ENCODE results near the gene NSDHL. TPM values are rescaled to one million over a fixed set of nuclear protein-coding genes. Genes with fewer than 3 reads are reported as not detected.
A peak's percentile ranks its signal among the peaks of the same experiment; 100 is the strongest.
"Not testable (repeated sequence)": the region's sequence is repeated elsewhere in the genome, so short reads cannot be mapped to it uniquely, and the experiment has no call there.

Gene NSDHL
- total RNA-seq, 1 experiment from 2014 or later: 55.1 TPM

DNA sequence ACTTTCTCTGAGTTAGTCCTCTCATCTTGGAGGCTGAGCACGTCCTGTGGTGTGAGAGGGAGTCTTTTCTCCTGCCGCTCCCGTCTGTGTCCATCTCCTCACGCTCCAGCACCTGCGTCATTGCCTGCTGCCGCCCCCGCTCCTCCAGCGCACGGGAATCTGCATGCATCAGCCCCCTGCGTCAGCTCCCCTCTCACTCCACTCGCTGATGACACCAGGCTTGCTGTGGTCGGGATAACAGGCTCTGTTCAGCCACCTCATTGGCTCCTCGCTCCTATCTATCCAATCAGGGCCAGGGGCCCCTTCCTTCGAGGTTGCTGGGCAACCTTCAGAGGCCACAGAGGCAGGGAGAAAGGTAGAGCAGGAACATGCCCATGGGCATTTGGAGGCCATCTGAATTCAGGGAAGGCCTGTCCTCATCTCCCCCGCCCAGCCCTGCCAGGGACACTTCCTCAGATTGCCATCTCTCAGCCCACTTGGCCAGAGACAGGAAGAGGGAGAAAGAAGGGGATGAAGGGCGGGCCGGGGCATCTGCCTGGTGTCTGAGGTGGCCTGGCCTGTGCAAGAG lies 76.3 kb downstream of the NSDHL start:
- Histone ChIP-seq H3K36me3 (ENCODE audit: low read depth) (no peaks in the 10 kb centered on the region), H3K79me2 (ENCODE audit: low read depth) (no peaks in the 10 kb centered on the region), H3K4me2 (no peak overlapping the region), H2AFZ (no peak overlapping the region), H3K27ac (no peak overlapping the region), H3K27me3 (ENCODE audit: insufficient read depth, low read depth) (no peaks in the 10 kb centered on the region), H3K4me1 (replicated peaks; ENCODE audit: insufficient read depth) (peaks cover 4% of the 10 kb centered on the region), H3K4me3 (no peak overlapping the region), H4K20me1 (ENCODE audit: insufficient read depth) (no peaks in the 10 kb centered on the region), H3K9me3 (ENCODE audit: insufficient read depth, low read depth) (no peaks in the 10 kb centered on the region), H3F3A (ENCODE audit: insufficient read depth, low read depth) (peaks cover 3% of the 10 kb centered on the region; the same call in 1 of the 2 replicates), H3K9me2 (ENCODE audit: insufficient read depth) (no peaks in the 10 kb centered on the region)
- POLR2A ChIA-PET (ENCODE audit: unreplicated experiment): interaction anchor here (0.5 kb wide), 1 partner anchor 564 kb away, joined by 8 read pairs; no protein-coding TSS in a partner anchor
- DNase-seq: no peak
- BruUV-seq (replicated peaks): no TSS peak
- CTCF ChIA-PET: interaction anchor here (0.6 to 0.7 kb wide), 2 partner anchors 47 to 74 kb away, joined by 3 read pairs; no protein-coding TSS in a partner anchor
- TF ChIP-seq EZH2 (IDR thresholded peaks at IDR 0.05; ENCODE audit: low read depth): no peak
- TF ChIP-seq, protein P1, sequence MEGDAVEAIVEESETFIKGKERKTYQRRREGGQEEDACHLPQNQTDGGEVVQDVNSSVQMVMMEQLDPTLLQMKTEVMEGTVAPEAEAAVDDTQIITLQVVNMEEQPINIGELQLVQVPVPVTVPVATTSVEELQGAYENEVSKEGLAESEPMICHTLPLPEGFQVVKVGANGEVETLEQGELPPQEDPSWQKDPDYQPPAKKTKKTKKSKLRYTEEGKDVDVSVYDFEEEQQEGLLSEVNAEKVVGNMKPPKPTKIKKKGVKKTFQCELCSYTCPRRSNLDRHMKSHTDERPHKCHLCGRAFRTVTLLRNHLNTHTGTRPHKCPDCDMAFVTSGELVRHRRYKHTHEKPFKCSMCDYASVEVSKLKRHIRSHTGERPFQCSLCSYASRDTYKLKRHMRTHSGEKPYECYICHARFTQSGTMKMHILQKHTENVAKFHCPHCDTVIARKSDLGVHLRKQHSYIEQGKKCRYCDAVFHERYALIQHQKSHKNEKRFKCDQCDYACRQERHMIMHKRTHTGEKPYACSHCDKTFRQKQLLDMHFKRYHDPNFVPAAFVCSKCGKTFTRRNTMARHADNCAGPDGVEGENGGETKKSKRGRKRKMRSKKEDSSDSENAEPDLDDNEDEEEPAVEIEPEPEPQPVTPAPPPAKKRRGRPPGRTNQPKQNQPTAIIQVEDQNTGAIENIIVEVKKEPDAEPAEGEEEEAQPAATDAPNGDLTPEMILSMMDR (conservative IDR thresholded peaks at IDR 0.05): no peak
- intact Hi-C loops (cut with micrococcal nuclease; ENCODE audit: unreplicated experiment): no loop called here

DNA sequence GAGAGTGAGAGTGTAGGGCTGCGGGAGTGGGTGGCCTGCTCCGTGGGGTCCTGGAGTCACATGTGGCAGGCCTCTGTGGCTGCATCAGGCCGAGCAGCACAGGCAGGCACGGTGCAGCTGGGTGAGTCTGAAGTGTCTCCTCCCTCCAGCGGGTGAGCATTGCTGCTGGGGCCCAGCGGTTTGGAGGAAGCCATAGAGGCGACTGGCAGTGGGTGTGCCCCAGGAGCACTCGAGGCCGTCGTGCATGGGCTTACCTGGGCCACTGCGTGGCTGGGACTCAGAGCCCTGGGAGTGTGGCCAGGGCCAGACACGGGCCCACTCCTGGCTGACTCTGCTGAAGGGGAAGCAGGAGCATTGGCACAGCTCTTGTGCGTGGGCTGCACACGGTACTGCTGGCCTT lies 77.6 kb downstream of the NSDHL start:
- no peaks in the 10 kb centered on the region for H4K20me1 ChIP-seq (ENCODE audit: insufficient read depth)
- no peak overlapping the region for H3K4me3 ChIP-seq
- H3K9me3 ChIP-seq (ENCODE audit: insufficient read depth, low read depth): no peaks in the 10 kb centered on the region
- H3K36me3 ChIP-seq (ENCODE audit: low read depth): no peaks in the 10 kb centered on the region
- H3F3A ChIP-seq (ENCODE audit: insufficient read depth, low read depth): no peaks in the 10 kb centered on the region
- intact Hi-C loops (cut with micrococcal nuclease; ENCODE audit: unreplicated experiment): no loop called here
- H2AFZ ChIP-seq: no peak overlapping the region
- ChIA-PET CTCF (no interaction called here), POLR2A (ENCODE audit: unreplicated experiment) (no interaction called here)
- H3K27ac ChIP-seq: no peak overlapping the region
- no peaks in the 10 kb centered on the region for H3K4me1 ChIP-seq (replicated peaks; ENCODE audit: insufficient read depth)
- DNase-seq: no peak
- H3K9me2 ChIP-seq (ENCODE audit: insufficient read depth): no peaks in the 10 kb centered on the region
- no peak for TF ChIP-seq EZH2 (IDR thresholded peaks at IDR 0.05; ENCODE audit: low read depth)
- TF ChIP-seq, protein P1 (conservative IDR thresholded peaks at IDR 0.05): no peak
- H3K79me2 ChIP-seq (ENCODE audit: low read depth): no peaks in the 10 kb centered on the region
- BruUV-seq (replicated peaks): no TSS peak
- H3K27me3 ChIP-seq (ENCODE audit: insufficient read depth, low read depth): no peaks in the 10 kb centered on the region
- H3K4me2 ChIP-seq: no peak overlapping the region

DNA sequence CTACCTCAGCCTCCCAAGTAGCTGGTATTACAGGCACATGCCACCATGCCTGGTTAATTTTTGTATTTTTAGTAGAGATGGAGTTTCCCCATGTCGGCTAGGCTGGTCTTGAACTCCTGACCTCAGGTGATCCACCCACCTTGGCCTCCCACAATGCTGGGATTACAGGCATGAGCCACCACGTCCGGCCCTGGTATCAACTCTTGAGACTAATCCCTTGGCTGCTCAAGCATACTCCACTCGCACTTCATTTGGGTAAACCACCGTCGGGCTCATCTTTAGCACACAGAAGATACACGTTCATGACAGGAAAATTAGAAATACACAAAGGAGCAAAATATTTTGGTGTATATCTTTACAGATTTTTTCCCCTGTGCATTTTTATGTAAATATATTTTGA lies 79.2 kb downstream of the NSDHL start:
- H2AFZ ChIP-seq; H4K20me1 ChIP-seq (ENCODE audit: insufficient read depth); H3F3A ChIP-seq (ENCODE audit: insufficient read depth, low read depth); H3K4me2 ChIP-seq; H3K4me3 ChIP-seq; BruUV-seq (replicated peaks); DNase-seq; H3K9me3 ChIP-seq (ENCODE audit: insufficient read depth, low read depth); H3K9me2 ChIP-seq (ENCODE audit: insufficient read depth); H3K36me3 ChIP-seq (ENCODE audit: low read depth); H3K4me1 ChIP-seq (replicated peaks; ENCODE audit: insufficient read depth); CTCF ChIA-PET; intact Hi-C loops (cut with micrococcal nuclease; ENCODE audit: unreplicated experiment); H3K79me2 ChIP-seq (ENCODE audit: low read depth); H3K27ac ChIP-seq; POLR2A ChIA-PET (ENCODE audit: unreplicated experiment); H3K27me3 ChIP-seq (ENCODE audit: insufficient read depth, low read depth): not testable (repeated sequence)

DNA sequence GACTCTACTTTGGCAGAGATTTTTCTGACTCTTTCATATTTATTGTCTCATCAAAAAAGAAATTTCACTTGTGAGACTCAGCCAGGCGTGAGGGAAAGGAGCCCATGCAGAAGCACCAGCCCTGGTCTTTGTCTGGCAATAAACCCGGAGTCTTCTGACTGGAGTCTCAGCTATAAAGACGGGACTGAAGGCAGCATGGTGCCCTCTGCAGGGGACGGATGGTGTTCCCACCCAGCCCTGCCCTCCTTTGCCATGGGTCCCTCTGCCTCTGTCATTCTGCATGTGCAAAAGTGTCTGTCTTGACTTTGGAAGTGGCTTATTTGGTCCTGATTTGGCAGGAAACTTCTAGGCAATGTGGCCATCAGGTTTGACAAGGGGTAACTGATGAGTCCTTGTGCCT lies 81.2 kb downstream of the NSDHL start:
- no TSS peak for BruUV-seq (replicated peaks)
- Histone ChIP-seq H3K36me3 (ENCODE audit: low read depth) (no peaks in the 10 kb centered on the region), H3K79me2 (ENCODE audit: low read depth) (no peaks in the 10 kb centered on the region), H3K4me2 (no peak overlapping the region), H3F3A (ENCODE audit: insufficient read depth, low read depth) (peaks cover 8% of the 10 kb centered on the region; the same call in 1 of the 2 replicates), H3K4me1 (replicated peaks; ENCODE audit: insufficient read depth) (peaks cover 16% of the 10 kb centered on the region), H3K27me3 (ENCODE audit: insufficient read depth, low read depth) (no peaks in the 10 kb centered on the region), H2AFZ (no peak overlapping the region), H3K9me2 (ENCODE audit: insufficient read depth) (no peaks in the 10 kb centered on the region), H4K20me1 (ENCODE audit: insufficient read depth) (no peaks in the 10 kb centered on the region), H3K9me3 (ENCODE audit: insufficient read depth, low read depth) (no peaks in the 10 kb centered on the region), H3K4me3 (no peak overlapping the region), H3K27ac (no peak overlapping the region)
- TF ChIP-seq EZH2 (IDR thresholded peaks at IDR 0.05; ENCODE audit: low read depth): no peak
- TF ChIP-seq, protein P1 (conservative IDR thresholded peaks at IDR 0.05): peak; percentile 15; the same call in 1 of the 2 replicates
- ChIA-PET CTCF (no interaction called here), POLR2A (ENCODE audit: unreplicated experiment) (no interaction called here)
- DNase-seq: no peak
- intact Hi-C loops (cut with micrococcal nuclease; ENCODE audit: unreplicated experiment): no loop called here
